HepG2 (cell line): ENCODE results near the gene STN1. TPM values are rescaled to one million over a fixed set of nuclear protein-coding genes. Genes with fewer than 3 reads are reported as not detected.

Experiments used
- BCL6 ChIP-seq: IDR thresholded peaks from 2 replicates; pipeline ENCODE4 v1.6.1; 2016; ENCODE audit warnings: missing genetic modification reagents, missing compliant biosample characterization
- HCFC1 ChIP-seq: fragments of 150-350 bp; IDR thresholded peaks from 2 replicates; pipeline ENCODE4 v1.6.1; 2014; ENCODE audit warnings: low read depth, low read length
- KAT7 ChIP-seq: IDR thresholded peaks from 2 replicates; pipeline ENCODE4 v1.6.1; 2018; ENCODE audit warnings: borderline replicate concordance, missing compliant biosample characterization
- KDM5B ChIP-seq: sonication (generic); formaldehyde crosslinking; IDR thresholded peaks from 2 replicates; pipeline ENCODE4 v1.4.0; 2020; ENCODE audit warnings: missing genetic modification reagents, mild to moderate bottlenecking, borderline replicate concordance
- KLF12 ChIP-seq: sonication (generic); formaldehyde crosslinking; IDR thresholded peaks from 2 replicates; pipeline ENCODE4 v1.4.0; 2020; ENCODE audit warnings: missing genetic modification reagents, borderline replicate concordance
- KLF13 ChIP-seq: sonication (generic); formaldehyde crosslinking; IDR thresholded peaks from 2 replicates; pipeline ENCODE4 v1.4.0; 2020; ENCODE audit warnings: mild to moderate bottlenecking, missing genetic modification reagents
- MED13 ChIP-seq: sonication (generic); formaldehyde crosslinking; IDR thresholded peaks from 2 replicates; pipeline ENCODE4 v1.5.0; 2020; ENCODE audit warnings: missing genetic modification reagents
- MEIS2 ChIP-seq: sonication (generic); formaldehyde crosslinking; IDR thresholded peaks from 2 replicates; pipeline ENCODE4 v1.9.0; 2021; ENCODE audit warnings: mild to moderate bottlenecking, missing genetic modification reagents
- NONO ChIP-seq, 2 experiments: fragments of 450-650 bp in 1 of 2; sonication (generic) in 1 of 2; formaldehyde crosslinking in 1 of 2; IDR thresholded peaks in 1 of 2; conservative IDR thresholded peaks in 1 of 2; 2 replicates each; pipeline versions ENCODE4 v1.6.1 to v1.8.0; 2017 to 2022; ENCODE audit warnings: mild to moderate bottlenecking in 1 of 2, missing genetic modification reagents in 1 of 2, moderate library complexity in 1 of 2
- SIN3B ChIP-seq: fragments of 150-350 bp; IDR thresholded peaks from 2 replicates; pipeline ENCODE4 v1.6.1; 2014; ENCODE audit warnings: low read length
- SP1 ChIP-seq, 2 experiments: fragments of 450-650 bp in 1 of 2; sonication (generic) in 1 of 2; formaldehyde crosslinking in 1 of 2; IDR thresholded peaks; 2 replicates each; pipeline versions ENCODE4 v1.4.0 to v1.6.1; 2016 to 2020; ENCODE audit warnings: missing genetic modification reagents in 1 of 2
- SP2 ChIP-seq: sonication (generic); formaldehyde crosslinking; IDR thresholded peaks from 2 replicates; pipeline ENCODE4 v1.5.1; 2020; ENCODE audit warnings: mild to moderate bottlenecking, missing genetic modification reagents
- TMF1 ChIP-seq: sonication (generic); formaldehyde crosslinking; IDR thresholded peaks from 2 replicates; pipeline ENCODE4 v1.8.1; 2022; ENCODE audit warnings: low read depth, missing genetic modification reagents
- ZMYM4 ChIP-seq: sonication (generic); formaldehyde crosslinking; IDR thresholded peaks from 2 replicates; pipeline ENCODE4 v1.8.1; 2023; ENCODE audit warnings: mild to moderate bottlenecking, missing genetic modification reagents
- ZSCAN21 ChIP-seq: sonication (generic); formaldehyde crosslinking; IDR thresholded peaks from 2 replicates; pipeline ENCODE4 v1.8.0; 2022; ENCODE audit warnings: mild to moderate bottlenecking, missing genetic modification reagents, moderate library complexity, borderline replicate concordance
- polyA plus RNA-seq, 8 experiments: library from polyadenylated mRNA; depleted of rRNA in 3 of 8; stranded (reverse) in 7 of 8; unstranded in 1 of 8; fragments of >200 nt; fragmentation: Illumina TruSeq in 4 of 8; extraction: Trizol in 4 of 8; gene quantifications; 2 replicates each; pipeline versions ENCODE4 v1.2.1 to v1.2.3, GENCODE V29; 2011 to 2016; ENCODE audit warnings: low read depth in 4 of 8, missing spikeins in 1 of 8, mixed read lengths in 1 of 8; ENCODE audit not compliant: insufficient read depth in 1 of 8
- total RNA-seq, 5 experiments: library from RNA; depleted of rRNA; stranded (reverse); fragments of >200 nt; fragmentation: Illumina TruSeq; extraction: Trizol; gene quantifications; 2 replicates each; pipeline ENCODE4 v1.2.3, GENCODE V29; 2016; ENCODE audit warnings: low read depth in 1 of 5
- TF ChIP-seq, protein P1 (sequence below): sonication (generic); formaldehyde crosslinking; IDR thresholded peaks from 2 replicates; pipeline ENCODE4 v1.4.0; 2020; ENCODE audit warnings: mild to moderate bottlenecking, missing genetic modification reagents
- TF ChIP-seq, protein P2 (sequence below), 2 experiments: sonication (generic) in 1 of 2; formaldehyde crosslinking in 1 of 2; IDR thresholded peaks; 2 replicates each; pipeline versions ENCODE4 v1.5.1 to v1.6.1; 2011 to 2020; ENCODE audit warnings: borderline replicate concordance in 1 of 2, low read depth in 1 of 2, low read length in 1 of 2, mild to moderate bottlenecking in 1 of 2, missing genetic modification reagents in 1 of 2, moderate library complexity in 1 of 2
- TF ChIP-seq, protein P3 (sequence below): sonication (generic); formaldehyde crosslinking; IDR thresholded peaks from 2 replicates; pipeline ENCODE4 v1.8.0; 2022; ENCODE audit warnings: missing genetic modification reagents, low read depth, mild to moderate bottlenecking, borderline replicate concordance
- TF ChIP-seq, protein P4 (sequence below): sonication (generic); formaldehyde crosslinking; IDR thresholded peaks from 2 replicates; pipeline ENCODE4 v1.4.0; 2020; ENCODE audit warnings: mild to moderate bottlenecking, missing genetic modification reagents
- TF ChIP-seq, protein P5 (sequence below): sonication (generic); formaldehyde crosslinking; IDR thresholded peaks from 2 replicates; pipeline ENCODE4 v1.4.0; 2020; ENCODE audit warnings: missing genetic modification reagents

The STN1 gene
- total and polyA plus RNA-seq, 2 of the 13 experiments (the other 11 are each of a cell fraction or from before 2014, with no cell fraction given), result 17.6 to 22.7 TPM

DNA sequence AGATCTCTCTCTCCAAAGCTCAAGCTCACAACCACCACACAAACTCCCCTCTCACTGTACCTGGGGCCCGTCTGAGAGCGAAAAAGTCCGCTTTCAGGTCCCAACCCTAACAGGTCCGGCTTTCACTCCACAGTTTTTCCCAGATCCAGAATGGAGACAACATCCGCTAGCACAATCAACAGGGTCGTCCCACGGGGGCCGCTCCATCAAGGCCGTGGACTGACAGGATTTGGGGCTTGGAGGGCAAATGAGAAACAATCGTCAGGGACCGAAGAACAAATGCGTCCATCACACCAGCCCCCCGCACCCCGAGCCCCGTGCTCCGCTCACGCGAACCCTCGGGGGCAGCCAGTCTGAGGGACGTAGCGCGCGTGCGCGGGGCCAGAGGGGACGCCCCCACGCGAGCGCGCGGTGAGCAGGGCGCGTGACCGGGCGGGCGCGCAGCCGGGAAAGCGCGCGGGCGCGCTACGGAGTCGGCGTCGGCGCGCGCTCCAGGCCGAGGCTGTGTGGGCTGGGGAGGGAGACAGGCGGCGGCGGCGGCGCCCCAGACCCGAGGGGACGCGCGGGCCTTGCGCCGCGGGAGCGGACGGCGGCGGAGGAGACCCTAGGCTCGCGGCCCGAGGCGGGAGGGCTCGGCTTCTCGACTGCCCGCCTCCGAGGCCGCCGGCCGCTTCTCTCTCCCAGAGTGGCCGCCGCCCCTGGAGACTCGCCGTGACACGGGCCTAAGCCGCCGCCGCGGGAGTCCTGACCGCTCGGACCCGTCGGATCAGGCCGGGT, 48.9 kb upstream of the STN1 start, which contains the start of gene SLK (continued):
- no peak for TF ChIP-seq SP1 (IDR thresholded peaks at IDR 0.05)
- no peak for TF ChIP-seq SP1 (CRISPR knock-in tag; IDR thresholded peaks at IDR 0.05)
- TF ChIP-seq KLF13 (CRISPR knock-in tag), result no peak
- TF ChIP-seq KAT7, result peak; percentile 49; the same call in 1 of the 2 replicates
- TF ChIP-seq, protein P1, sequence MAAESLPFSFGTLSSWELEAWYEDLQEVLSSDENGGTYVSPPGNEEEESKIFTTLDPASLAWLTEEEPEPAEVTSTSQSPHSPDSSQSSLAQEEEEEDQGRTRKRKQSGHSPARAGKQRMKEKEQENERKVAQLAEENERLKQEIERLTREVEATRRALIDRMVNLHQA, result no peak
- TF ChIP-seq MED13 (CRISPR knock-in tag), result no peak
- no peak for TF ChIP-seq ZSCAN21 (CRISPR knock-in tag)
- TF ChIP-seq MEIS2 (CRISPR knock-in tag), result peak; percentile 60; the same call in 1 of the 2 replicates
- peak; percentile 56; the same call in 1 of the 2 replicates for TF ChIP-seq KDM5B
- no peak for TF ChIP-seq SIN3B
- TF ChIP-seq HCFC1, result no peak
- TF ChIP-seq, protein P2, sequence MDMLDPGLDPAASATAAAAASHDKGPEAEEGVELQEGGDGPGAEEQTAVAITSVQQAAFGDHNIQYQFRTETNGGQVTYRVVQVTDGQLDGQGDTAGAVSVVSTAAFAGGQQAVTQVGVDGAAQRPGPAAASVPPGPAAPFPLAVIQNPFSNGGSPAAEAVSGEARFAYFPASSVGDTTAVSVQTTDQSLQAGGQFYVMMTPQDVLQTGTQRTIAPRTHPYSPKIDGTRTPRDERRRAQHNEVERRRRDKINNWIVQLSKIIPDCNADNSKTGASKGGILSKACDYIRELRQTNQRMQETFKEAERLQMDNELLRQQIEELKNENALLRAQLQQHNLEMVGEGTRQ (IDR thresholded peaks at IDR 0.05; ENCODE audit: low read depth, low read length), result no peak
- TF ChIP-seq, protein P2 (CRISPR knock-in tag; IDR thresholded peaks at IDR 0.05; ENCODE audit: borderline replicate concordance), result no peak
- TF ChIP-seq, protein P3, sequence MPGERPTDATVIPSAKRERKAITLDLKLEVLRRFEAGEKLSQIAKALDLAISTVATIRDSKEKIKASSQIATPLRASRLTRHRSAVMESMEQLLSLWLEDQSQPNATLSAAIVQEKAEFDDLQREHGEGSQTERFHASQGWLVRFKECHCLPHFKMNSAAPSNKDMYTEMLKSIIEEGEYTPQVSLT (CRISPR knock-in tag), result no peak
- peak; percentile 30; the same call in 1 of the 2 replicates for TF ChIP-seq BCL6
- no peak for TF ChIP-seq NONO (IDR thresholded peaks at IDR 0.05)
- TF ChIP-seq NONO (CRISPR knock-in tag; conservative IDR thresholded peaks at IDR 0.05), result no peak
- TF ChIP-seq, protein P4, sequence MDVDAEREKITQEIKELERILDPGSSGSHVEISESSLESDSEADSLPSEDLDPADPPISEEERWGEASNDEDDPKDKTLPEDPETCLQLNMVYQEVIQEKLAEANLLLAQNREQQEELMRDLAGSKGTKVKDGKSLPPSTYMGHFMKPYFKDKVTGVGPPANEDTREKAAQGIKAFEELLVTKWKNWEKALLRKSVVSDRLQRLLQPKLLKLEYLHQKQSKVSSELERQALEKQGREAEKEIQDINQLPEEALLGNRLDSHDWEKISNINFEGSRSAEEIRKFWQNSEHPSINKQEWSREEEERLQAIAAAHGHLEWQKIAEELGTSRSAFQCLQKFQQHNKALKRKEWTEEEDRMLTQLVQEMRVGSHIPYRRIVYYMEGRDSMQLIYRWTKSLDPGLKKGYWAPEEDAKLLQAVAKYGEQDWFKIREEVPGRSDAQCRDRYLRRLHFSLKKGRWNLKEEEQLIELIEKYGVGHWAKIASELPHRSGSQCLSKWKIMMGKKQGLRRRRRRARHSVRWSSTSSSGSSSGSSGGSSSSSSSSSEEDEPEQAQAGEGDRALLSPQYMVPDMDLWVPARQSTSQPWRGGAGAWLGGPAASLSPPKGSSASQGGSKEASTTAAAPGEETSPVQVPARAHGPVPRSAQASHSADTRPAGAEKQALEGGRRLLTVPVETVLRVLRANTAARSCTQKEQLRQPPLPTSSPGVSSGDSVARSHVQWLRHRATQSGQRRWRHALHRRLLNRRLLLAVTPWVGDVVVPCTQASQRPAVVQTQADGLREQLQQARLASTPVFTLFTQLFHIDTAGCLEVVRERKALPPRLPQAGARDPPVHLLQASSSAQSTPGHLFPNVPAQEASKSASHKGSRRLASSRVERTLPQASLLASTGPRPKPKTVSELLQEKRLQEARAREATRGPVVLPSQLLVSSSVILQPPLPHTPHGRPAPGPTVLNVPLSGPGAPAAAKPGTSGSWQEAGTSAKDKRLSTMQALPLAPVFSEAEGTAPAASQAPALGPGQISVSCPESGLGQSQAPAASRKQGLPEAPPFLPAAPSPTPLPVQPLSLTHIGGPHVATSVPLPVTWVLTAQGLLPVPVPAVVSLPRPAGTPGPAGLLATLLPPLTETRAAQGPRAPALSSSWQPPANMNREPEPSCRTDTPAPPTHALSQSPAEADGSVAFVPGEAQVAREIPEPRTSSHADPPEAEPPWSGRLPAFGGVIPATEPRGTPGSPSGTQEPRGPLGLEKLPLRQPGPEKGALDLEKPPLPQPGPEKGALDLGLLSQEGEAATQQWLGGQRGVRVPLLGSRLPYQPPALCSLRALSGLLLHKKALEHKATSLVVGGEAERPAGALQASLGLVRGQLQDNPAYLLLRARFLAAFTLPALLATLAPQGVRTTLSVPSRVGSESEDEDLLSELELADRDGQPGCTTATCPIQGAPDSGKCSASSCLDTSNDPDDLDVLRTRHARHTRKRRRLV (CRISPR knock-in tag), result no peak
- TF ChIP-seq KLF12 (CRISPR knock-in tag), result peak; percentile 35; the same call in 1 of the 2 replicates
- no peak for TF ChIP-seq TMF1
- peak; percentile 38; the same call in 1 of the 2 replicates for TF ChIP-seq ZMYM4
- no peak for TF ChIP-seq SP2 (CRISPR knock-in tag)
- TF ChIP-seq, protein P5, sequence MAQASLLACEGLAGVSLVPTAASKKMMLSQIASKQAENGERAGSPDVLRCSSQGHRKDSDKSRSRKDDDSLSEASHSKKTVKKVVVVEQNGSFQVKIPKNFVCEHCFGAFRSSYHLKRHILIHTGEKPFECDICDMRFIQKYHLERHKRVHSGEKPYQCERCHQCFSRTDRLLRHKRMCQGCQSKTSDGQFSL (CRISPR knock-in tag), result peak; percentile 57; the same call in 1 of the 2 replicates
